ENCODE results near the gene ZMYM2. TPM values are rescaled to one million over a fixed set of nuclear protein-coding genes. Genes with fewer than 3 reads are reported as not detected.

The ZMYM2 gene
- total and polyA plus RNA-seq, 2 of the 13 experiments (the other 11 are each of a cell fraction or from before 2014, with no cell fraction given) = 22.4 to 40.8 TPM

DNA sequence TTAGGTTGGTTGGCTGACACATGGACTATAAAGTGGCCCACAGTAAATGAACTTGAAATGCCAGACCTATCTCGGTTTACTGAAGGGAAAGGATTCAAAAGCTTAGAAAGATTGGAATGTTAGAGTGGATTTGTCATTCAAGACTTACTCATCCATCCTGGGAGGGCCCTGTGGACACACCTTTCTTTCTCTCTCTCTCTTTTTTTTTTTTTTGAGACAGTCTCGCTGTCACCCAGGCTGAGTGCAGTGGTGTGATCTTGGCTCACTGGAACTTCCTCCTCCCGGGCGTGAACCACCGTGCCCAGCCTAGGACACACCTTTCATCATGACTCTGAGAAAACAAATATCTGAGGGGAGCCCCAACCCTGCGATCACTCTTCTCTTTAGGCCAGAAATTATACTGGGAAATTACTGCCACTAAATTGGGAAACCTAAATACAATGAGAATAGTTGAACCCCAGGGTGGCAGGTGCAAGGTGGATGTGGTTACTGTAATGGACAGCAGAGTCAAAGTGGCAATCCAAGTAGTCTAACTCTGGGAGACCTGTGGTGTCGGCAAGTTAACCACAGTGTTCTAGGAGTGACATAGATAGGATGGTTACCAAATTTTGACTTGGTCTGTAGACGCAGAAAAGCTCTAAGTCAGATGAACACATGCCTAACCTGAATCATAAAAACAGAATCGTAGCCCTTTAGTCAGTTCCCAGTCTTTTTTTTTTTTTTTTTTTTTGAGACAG is 48.0 kb upstream of the ZMYM2 start:
- Histone ChIP-seq H3K4me1 (ENCODE audit: insufficient read depth, low read length) (no peaks in the 10 kb centered on the region), H3K4me3 (replicated peaks in 1 of 3; ENCODE audit: insufficient read depth in 1 of 3, low read depth in 2 of 3, low read length in 3 of 3) (no peak overlapping the region), H3K36me3 (replicated peaks in 1 of 2; ENCODE audit: control insufficient read depth in 1 of 2, insufficient read depth in 2 of 2, low read length in 2 of 2) (no peaks in the 10 kb centered on the region), H3K79me2 (ENCODE audit: insufficient read depth, low read length) (no peaks in the 10 kb centered on the region), H3K4me2 (ENCODE audit: low read depth, low read length) (no peak overlapping the region), H3K27ac (ENCODE audit: extremely low read length, insufficient read depth, low read length) (no peak overlapping the region), H2AFZ (ENCODE audit: low read length) (no peak overlapping the region), H3K9ac (ENCODE audit: insufficient read depth, low read depth, low read length) (no peak overlapping the region), H3K9me3 (ENCODE audit: low read length) (no peaks in the 10 kb centered on the region), H4K20me1 (ENCODE audit: insufficient read depth, low read length) (no peaks in the 10 kb centered on the region), H3K27me3 (ENCODE audit: control insufficient read depth in 1 of 2, insufficient read depth in 2 of 2, low read length in 2 of 2) (peaks cover under 1 to 3% of the 10 kb centered on the region in 2 experiments; a peak in 2 of 5 replicates)
- FAIRE-seq = no peak
- CTCF ChIA-PET (ENCODE audit: low intra/inter-chr PET ratio, low total read pairs) = no interaction called here
- BruUV-seq (replicated peaks) = no TSS peak
- POLR2A ChIA-PET = no interaction called here
- no peak for ATAC-seq
- DNase-seq (ENCODE audit: low spot score) = no peak
- in situ Hi-C loops (cut with HindIII; ENCODE audit: extremely low pct_ligation_motif_present, low pct_unique_long_range_greater_than_20kb) = no loop called here
- intact Hi-C loops (cut with micrococcal nuclease; ENCODE audit: unreplicated experiment) = no loop called here
- WGBS (ENCODE audit: low lambda C conversion rate) = 18% methylated on average over 9 of the region's 9 CpGs
- TF ChIP-seq, protein P1, sequence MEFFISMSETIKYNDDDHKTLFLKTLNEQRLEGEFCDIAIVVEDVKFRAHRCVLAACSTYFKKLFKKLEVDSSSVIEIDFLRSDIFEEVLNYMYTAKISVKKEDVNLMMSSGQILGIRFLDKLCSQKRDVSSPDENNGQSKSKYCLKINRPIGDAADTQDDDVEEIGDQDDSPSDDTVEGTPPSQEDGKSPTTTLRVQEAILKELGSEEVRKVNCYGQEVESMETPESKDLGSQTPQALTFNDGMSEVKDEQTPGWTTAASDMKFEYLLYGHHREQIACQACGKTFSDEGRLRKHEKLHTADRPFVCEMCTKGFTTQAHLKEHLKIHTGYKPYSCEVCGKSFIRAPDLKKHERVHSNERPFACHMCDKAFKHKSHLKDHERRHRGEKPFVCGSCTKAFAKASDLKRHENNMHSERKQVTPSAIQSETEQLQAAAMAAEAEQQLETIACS (CRISPR knock-in tag; IDR thresholded peaks at IDR 0.05) = no peak
- TF ChIP-seq JUN (CRISPR knock-in tag; IDR thresholded peaks at IDR 0.05) (no peak), ZNF446 (CRISPR knock-in tag; IDR thresholded peaks at IDR 0.05) (no peak)

DNA sequence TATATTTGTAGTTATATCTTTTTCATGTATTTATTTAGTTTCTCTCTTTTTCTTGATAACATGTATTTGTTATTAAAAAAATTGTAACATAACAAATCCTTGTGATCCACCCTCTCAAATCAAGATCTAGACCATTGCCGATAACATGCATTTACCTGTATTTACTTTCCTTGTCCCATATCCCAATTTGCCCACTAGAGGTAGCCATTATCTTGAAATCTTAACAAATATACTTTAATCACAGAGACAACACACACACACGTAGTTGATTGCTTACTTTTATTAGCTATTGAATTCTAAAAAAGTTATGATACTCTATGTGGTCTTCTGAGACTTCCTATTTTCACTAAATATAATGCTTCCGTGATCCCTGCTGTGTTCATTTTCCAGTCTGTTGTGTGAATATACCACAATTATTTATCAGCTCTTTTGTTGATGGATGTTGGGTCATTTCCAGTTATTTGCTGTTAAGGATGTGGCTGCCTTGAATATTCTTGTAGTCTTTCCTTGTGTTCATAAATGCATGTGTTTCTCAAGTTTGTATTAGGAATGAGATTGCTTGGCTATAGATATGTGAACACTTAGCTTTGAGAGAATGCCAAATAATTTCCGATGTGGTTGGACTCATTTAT is 31.3 kb upstream of the ZMYM2 start:
- H3K9ac ChIP-seq (ENCODE audit: insufficient read depth, low read depth, low read length) = no peak overlapping the region
- no peaks in the 10 kb centered on the region for H4K20me1 ChIP-seq (ENCODE audit: insufficient read depth, low read length)
- no peak overlapping the region for H2AFZ ChIP-seq (ENCODE audit: low read length)
- 36% methylated on average over 4 of the region's 4 CpGs for WGBS (ENCODE audit: low lambda C conversion rate)
- no peaks in the 10 kb centered on the region for H3K36me3 ChIP-seq (replicated peaks in 1 of 2; ENCODE audit: control insufficient read depth in 1 of 2, insufficient read depth in 2 of 2, low read length in 2 of 2)
- no peak overlapping the region for H3K4me3 ChIP-seq (replicated peaks in 1 of 3; ENCODE audit: insufficient read depth in 1 of 3, low read depth in 2 of 3, low read length in 3 of 3)
- no peak overlapping the region for H3K27ac ChIP-seq (ENCODE audit: extremely low read length, insufficient read depth, low read length)
- TF ChIP-seq STAG1 (CRISPR knock-in tag; IDR thresholded peaks at IDR 0.05) (peak; percentile 44), NR1H2 (CRISPR knock-in tag; IDR thresholded peaks at IDR 0.05; ENCODE audit: borderline replicate concordance, low read depth) (no peak), FOXA1 (IDR thresholded peaks at IDR 0.05) (no peak), FOXA1 (CRISPR knock-in tag; IDR thresholded peaks at IDR 0.05) (peak; percentile 38; the same call in 1 of the 2 replicates), ZNF205 (CRISPR knock-in tag; IDR thresholded peaks at IDR 0.05) (no peak), SNAPC2 (CRISPR knock-in tag; IDR thresholded peaks at IDR 0.05) (no peak), ZNF777 (CRISPR knock-in tag; IDR thresholded peaks at IDR 0.05) (no peak), ZSCAN25 (CRISPR knock-in tag; IDR thresholded peaks at IDR 0.05) (no peak), HDAC2 (CRISPR knock-in tag; IDR thresholded peaks at IDR 0.05) (no peak)
- TF ChIP-seq, protein P2, sequence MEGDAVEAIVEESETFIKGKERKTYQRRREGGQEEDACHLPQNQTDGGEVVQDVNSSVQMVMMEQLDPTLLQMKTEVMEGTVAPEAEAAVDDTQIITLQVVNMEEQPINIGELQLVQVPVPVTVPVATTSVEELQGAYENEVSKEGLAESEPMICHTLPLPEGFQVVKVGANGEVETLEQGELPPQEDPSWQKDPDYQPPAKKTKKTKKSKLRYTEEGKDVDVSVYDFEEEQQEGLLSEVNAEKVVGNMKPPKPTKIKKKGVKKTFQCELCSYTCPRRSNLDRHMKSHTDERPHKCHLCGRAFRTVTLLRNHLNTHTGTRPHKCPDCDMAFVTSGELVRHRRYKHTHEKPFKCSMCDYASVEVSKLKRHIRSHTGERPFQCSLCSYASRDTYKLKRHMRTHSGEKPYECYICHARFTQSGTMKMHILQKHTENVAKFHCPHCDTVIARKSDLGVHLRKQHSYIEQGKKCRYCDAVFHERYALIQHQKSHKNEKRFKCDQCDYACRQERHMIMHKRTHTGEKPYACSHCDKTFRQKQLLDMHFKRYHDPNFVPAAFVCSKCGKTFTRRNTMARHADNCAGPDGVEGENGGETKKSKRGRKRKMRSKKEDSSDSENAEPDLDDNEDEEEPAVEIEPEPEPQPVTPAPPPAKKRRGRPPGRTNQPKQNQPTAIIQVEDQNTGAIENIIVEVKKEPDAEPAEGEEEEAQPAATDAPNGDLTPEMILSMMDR (CRISPR knock-in tag; IDR thresholded peaks at IDR 0.05) = peak; percentile 42
- TF ChIP-seq, protein P3, sequence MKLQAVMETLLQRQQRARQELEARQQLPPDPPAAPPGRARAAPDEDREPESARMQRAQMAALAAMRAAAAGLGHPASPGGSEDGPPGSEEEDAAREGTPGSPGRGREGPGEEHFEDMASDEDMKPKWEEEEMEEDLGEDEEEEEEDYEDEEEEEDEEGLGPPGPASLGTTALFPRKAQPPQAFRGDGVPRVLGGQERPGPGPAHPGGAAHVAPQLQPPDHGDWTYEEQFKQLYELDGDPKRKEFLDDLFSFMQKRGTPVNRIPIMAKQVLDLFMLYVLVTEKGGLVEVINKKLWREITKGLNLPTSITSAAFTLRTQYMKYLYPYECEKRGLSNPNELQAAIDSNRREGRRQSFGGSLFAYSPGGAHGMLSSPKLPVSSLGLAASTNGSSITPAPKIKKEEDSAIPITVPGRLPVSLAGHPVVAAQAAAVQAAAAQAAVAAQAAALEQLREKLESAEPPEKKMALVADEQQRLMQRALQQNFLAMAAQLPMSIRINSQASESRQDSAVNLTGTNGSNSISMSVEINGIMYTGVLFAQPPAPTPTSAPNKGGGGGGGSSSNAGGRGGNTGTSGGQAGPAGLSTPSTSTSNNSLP (IDR thresholded peaks at IDR 0.05; ENCODE audit: low read depth, low read length) = 0 out of 2 replicates have a peak, but pooled peaks have one; percentile 41
- no peak overlapping the region for H3K4me2 ChIP-seq (ENCODE audit: low read depth, low read length)
- intact Hi-C loops (cut with micrococcal nuclease; ENCODE audit: unreplicated experiment) (loop anchor here (5.0 kb wide), 1 partner anchor 35 kb away; no protein-coding TSS in a partner anchor), in situ Hi-C loops (cut with HindIII; ENCODE audit: extremely low pct_ligation_motif_present, low pct_unique_long_range_greater_than_20kb) (no loop called here)
- H3K9me3 ChIP-seq (ENCODE audit: low read length) = no peaks in the 10 kb centered on the region
- ChIA-PET CTCF (ENCODE audit: low intra/inter-chr PET ratio, low total read pairs) (interaction anchor here (1.1 kb wide), 1 partner anchor 33 kb away, joined by 3 read pairs; no protein-coding TSS in a partner anchor), POLR2A (no interaction called here)
- H3K27me3 ChIP-seq (ENCODE audit: control insufficient read depth in 1 of 2, insufficient read depth in 2 of 2, low read length in 2 of 2) = no peaks in the 10 kb centered on the region
- no peaks in the 10 kb centered on the region for H3K79me2 ChIP-seq (ENCODE audit: insufficient read depth, low read length)
- peak; percentile 21 for DNase-seq (ENCODE audit: low spot score)
- peaks cover 4% of the 10 kb centered on the region for H3K4me1 ChIP-seq (ENCODE audit: insufficient read depth, low read length)
- no TSS peak for BruUV-seq (replicated peaks)
- peak; percentile 37; the same call in 1 of the 3 replicates for ATAC-seq
- FAIRE-seq = no peak
